ENCODE measurements around the gene TOMM22.

TOMM22 gene

GRCh38 chr22:38706901-38707195 lies 25.1 kb downstream of the TOMM22 start:
- Histone ChIP-seq H3K9me3 (ENCODE audit: control insufficient read depth in 1 of 2, low read length in 2 of 2) (no peaks in the 10 kb centered on the region), H3K36me3 (ENCODE audit: control insufficient read depth in 1 of 2, insufficient read depth in 2 of 2, low read length in 2 of 2) (peaks cover 6 to 13% of the 10 kb centered on the region in 2 donors), H3K27me3 (ENCODE audit: low read depth, low read length) (no peaks in the 10 kb centered on the region), H3K27ac (ENCODE audit: low read length) (peak overlapping the region; percentile 90), H3K4me1 (ENCODE audit: control insufficient read depth in 1 of 2, insufficient read depth in 2 of 2, low read length in 2 of 2) (peaks cover 19 to 23% of the 10 kb centered on the region in 2 donors), H3K4me3 (ENCODE audit: low read depth in 1 of 2, low read length in 2 of 2) (peak overlapping the region; percentile 79 to 90)

- Histone ChIP-seq H3K9me3 (ENCODE audit: control insufficient read depth in 1 of 2, low read length in 2 of 2) (no peaks in the 10 kb centered on the region), H3K4me3 (ENCODE audit: low read depth in 1 of 2, low read length in 2 of 2) (peak overlapping the region; percentile 79 to 90), H3K27ac (ENCODE audit: low read length) (peak overlapping the region; percentile 90), H3K36me3 (ENCODE audit: control insufficient read depth in 1 of 2, insufficient read depth in 2 of 2, low read length in 2 of 2) (peaks cover 6 to 13% of the 10 kb centered on the region in 2 donors), H3K27me3 (ENCODE audit: low read depth, low read length) (no peaks in the 10 kb centered on the region), H3K4me1 (ENCODE audit: control insufficient read depth in 1 of 2, insufficient read depth in 2 of 2, low read length in 2 of 2) (peaks cover 19 to 23% of the 10 kb centered on the region in 2 donors)
Observed at GRCh38 chr22:38707346-38707745, 25.6 kb downstream of the TOMM22 start.

GRCh38 chr22:38707984-38708383 lies 26.2 kb downstream of the TOMM22 start:
- Histone ChIP-seq H3K9me3 (ENCODE audit: control insufficient read depth in 1 of 2, low read length in 2 of 2) (no peaks in the 10 kb centered on the region), H3K4me3 (ENCODE audit: low read depth in 1 of 2, low read length in 2 of 2) (peak overlapping the region in 1 of 2 donors; percentile 90), H3K36me3 (ENCODE audit: control insufficient read depth in 1 of 2, insufficient read depth in 2 of 2, low read length in 2 of 2) (peaks cover 6 to 13% of the 10 kb centered on the region in 2 donors), H3K27me3 (ENCODE audit: low read depth, low read length) (no peaks in the 10 kb centered on the region), H3K27ac (ENCODE audit: low read length) (no peak overlapping the region), H3K4me1 (ENCODE audit: control insufficient read depth in 1 of 2, insufficient read depth in 2 of 2, low read length in 2 of 2) (peaks cover 19 to 29% of the 10 kb centered on the region in 2 donors)

DNA sequence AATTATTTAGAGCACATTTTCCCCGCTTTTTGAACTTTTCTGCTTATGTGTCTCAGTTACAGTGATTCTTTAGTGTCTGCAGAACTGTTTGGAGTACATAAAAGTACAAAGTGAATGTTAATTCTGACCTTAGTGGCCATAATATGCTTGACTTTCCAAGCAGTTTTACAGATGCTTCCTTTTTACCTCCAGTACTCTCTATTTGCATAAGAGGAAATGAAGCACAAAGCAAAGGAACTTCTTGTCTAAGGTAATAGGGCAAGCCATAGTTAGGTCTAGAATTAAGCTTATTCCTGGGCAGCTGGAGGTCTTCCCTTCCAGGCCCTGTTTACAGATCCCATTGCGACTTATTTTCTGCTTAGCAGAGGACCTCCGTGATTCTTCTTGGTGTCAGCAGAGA lies 27.5 kb downstream of the TOMM22 start:
- Histone ChIP-seq H3K4me1 (ENCODE audit: control insufficient read depth in 1 of 2, insufficient read depth in 2 of 2, low read length in 2 of 2) (peaks cover 19 to 38% of the 10 kb centered on the region in 2 donors), H3K27me3 (ENCODE audit: low read depth, low read length) (no peaks in the 10 kb centered on the region), H3K36me3 (ENCODE audit: control insufficient read depth in 1 of 2, insufficient read depth in 2 of 2, low read length in 2 of 2) (peaks cover 6 to 13% of the 10 kb centered on the region in 2 donors), H3K4me3 (ENCODE audit: low read depth in 1 of 2, low read length in 2 of 2) (no peak overlapping the region), H3K9me3 (ENCODE audit: control insufficient read depth in 1 of 2, low read length in 2 of 2) (no peaks in the 10 kb centered on the region), H3K27ac (ENCODE audit: low read length) (no peak overlapping the region)

DNA sequence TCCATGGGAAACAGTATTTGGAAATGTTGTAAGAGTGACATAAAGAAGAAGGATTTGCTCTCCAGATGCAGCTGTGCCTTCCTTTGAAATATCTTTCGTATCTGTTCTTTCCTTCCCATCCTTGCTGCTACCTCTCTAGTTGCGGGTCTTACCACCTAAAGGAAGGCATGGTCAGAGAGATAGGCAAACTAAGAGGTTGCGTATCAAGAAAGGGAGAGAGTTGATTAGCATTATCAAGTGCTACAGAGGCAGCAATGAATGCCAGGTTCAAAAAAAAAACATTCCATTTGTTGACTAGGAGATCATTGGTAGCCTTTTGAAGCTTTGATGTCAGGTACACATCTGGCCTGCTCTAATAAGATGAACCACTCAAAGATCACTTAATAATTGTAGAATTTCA lies 28.6 kb downstream of the TOMM22 start:
- Histone ChIP-seq H3K27me3 (ENCODE audit: low read depth, low read length) (no peaks in the 10 kb centered on the region), H3K36me3 (ENCODE audit: control insufficient read depth in 1 of 2, insufficient read depth in 2 of 2, low read length in 2 of 2) (peaks cover 6 to 13% of the 10 kb centered on the region in 2 donors), H3K27ac (ENCODE audit: low read length) (no peak overlapping the region), H3K9me3 (ENCODE audit: control insufficient read depth in 1 of 2, low read length in 2 of 2) (no peaks in the 10 kb centered on the region), H3K4me1 (ENCODE audit: control insufficient read depth in 1 of 2, insufficient read depth in 2 of 2, low read length in 2 of 2) (peaks cover 15 to 38% of the 10 kb centered on the region in 2 donors), H3K4me3 (ENCODE audit: low read depth in 1 of 2, low read length in 2 of 2) (no peak overlapping the region)

DNA sequence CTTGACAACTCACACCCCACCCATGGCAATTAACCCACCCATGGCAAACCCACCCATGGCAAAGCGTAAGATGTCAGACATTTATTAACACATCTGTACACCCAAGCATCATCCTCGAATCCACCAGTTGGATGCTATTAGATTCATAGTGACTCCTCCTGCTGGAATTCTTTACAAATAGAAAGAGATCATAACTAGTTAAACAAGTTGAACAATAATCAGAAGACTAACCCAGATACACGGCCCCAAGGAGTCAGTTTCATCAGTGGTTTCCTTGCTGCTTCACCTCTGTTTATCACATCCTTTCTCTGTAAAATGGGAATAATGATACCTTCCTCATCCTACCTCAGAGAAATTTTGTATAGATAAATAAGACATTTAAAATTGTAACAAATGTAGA lies 29.1 kb downstream of the TOMM22 start:
- H3K36me3 ChIP-seq (ENCODE audit: control insufficient read depth in 1 of 2, insufficient read depth in 2 of 2, low read length in 2 of 2): peaks cover 6 to 15% of the 10 kb centered on the region in 2 donors
- no peaks in the 10 kb centered on the region for H3K27me3 ChIP-seq (ENCODE audit: low read depth, low read length)
- no peak overlapping the region for H3K4me3 ChIP-seq (ENCODE audit: low read depth in 1 of 2, low read length in 2 of 2)
- no peaks in the 10 kb centered on the region for H3K9me3 ChIP-seq (ENCODE audit: control insufficient read depth in 1 of 2, low read length in 2 of 2)
- peaks cover 15 to 42% of the 10 kb centered on the region in 2 donors for H3K4me1 ChIP-seq (ENCODE audit: control insufficient read depth in 1 of 2, insufficient read depth in 2 of 2, low read length in 2 of 2)
- H3K27ac ChIP-seq (ENCODE audit: low read length): no peak overlapping the region

DNA sequence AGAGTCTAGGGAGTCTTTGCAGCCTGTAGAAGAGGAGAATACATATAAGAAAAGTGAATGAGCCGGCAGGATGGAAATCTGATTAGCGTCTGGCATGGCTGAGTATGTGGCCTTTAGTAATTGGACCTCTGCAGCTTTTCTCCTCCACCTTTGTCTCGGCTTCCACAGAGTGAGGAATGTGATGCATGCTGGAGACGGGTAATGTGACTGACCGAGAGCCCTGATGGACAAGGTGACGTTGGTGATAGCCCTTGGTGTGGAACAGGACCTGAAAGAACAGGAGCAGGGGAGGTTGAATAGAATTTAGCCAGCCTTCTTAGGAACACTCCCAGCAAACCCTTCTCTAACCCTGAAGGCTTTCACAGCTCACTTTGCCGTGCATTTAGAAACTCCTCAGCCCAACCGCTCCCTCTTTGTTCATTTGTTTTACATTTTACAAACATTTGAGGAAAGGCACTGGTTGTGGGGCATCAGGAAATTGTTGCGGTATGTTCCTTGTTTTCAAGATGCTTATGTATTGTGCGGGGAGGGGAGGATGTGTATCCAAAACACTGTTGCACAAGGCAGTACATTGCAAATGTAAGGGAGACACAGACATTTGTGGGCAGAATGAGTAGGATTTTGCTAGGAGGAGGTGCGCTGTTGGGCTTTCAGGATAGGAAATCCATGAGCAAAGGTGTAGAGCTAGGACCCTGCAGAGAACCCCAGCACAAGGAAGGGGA lies 30.9 kb downstream of the TOMM22 start:
- H3K27me3 ChIP-seq (ENCODE audit: low read depth, low read length): no peaks in the 10 kb centered on the region
- H3K27ac ChIP-seq (ENCODE audit: low read length): no peak overlapping the region
- no peaks in the 10 kb centered on the region for H3K9me3 ChIP-seq (ENCODE audit: control insufficient read depth in 1 of 2, low read length in 2 of 2)
- H3K4me3 ChIP-seq (ENCODE audit: low read depth in 1 of 2, low read length in 2 of 2): no peak overlapping the region
- H3K4me1 ChIP-seq (ENCODE audit: control insufficient read depth in 1 of 2, insufficient read depth in 2 of 2, low read length in 2 of 2): peaks cover 9 to 33% of the 10 kb centered on the region in 2 donors
- peaks cover 24 to 33% of the 10 kb centered on the region in 2 donors for H3K36me3 ChIP-seq (ENCODE audit: control insufficient read depth in 1 of 2, insufficient read depth in 2 of 2, low read length in 2 of 2)

DNA sequence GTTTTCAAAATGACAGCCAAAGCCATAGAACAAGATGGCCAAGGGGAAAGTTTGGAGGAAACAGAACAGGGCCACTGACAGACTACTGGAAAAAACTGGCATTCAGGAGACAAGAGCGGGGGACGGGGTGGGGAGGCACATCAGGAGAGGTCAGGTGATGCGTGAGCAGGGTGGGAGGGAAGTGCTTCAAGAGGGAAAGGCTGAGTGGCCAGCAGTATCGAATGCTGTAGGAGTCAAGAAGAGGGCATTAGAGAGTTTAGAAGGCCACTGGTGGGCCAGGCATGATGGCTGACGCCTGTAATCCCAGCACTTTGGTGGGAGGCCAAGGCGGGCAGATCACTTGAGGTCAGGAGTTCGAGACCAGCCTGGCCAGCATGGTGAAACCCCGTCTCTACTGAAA lies 32.2 kb downstream of the TOMM22 start:
- no peak overlapping the region for H3K4me3 ChIP-seq (ENCODE audit: low read depth in 1 of 2, low read length in 2 of 2)
- no peak overlapping the region for H3K27ac ChIP-seq (ENCODE audit: low read length)
- peaks cover 0 to 35% of the 10 kb centered on the region in 2 donors for H3K4me1 ChIP-seq (ENCODE audit: control insufficient read depth in 1 of 2, insufficient read depth in 2 of 2, low read length in 2 of 2)
- H3K9me3 ChIP-seq (ENCODE audit: control insufficient read depth in 1 of 2, low read length in 2 of 2): no peaks in the 10 kb centered on the region
- peaks cover 28 to 38% of the 10 kb centered on the region in 2 donors for H3K36me3 ChIP-seq (ENCODE audit: control insufficient read depth in 1 of 2, insufficient read depth in 2 of 2, low read length in 2 of 2)
- no peaks in the 10 kb centered on the region for H3K27me3 ChIP-seq (ENCODE audit: low read depth, low read length)

DNA sequence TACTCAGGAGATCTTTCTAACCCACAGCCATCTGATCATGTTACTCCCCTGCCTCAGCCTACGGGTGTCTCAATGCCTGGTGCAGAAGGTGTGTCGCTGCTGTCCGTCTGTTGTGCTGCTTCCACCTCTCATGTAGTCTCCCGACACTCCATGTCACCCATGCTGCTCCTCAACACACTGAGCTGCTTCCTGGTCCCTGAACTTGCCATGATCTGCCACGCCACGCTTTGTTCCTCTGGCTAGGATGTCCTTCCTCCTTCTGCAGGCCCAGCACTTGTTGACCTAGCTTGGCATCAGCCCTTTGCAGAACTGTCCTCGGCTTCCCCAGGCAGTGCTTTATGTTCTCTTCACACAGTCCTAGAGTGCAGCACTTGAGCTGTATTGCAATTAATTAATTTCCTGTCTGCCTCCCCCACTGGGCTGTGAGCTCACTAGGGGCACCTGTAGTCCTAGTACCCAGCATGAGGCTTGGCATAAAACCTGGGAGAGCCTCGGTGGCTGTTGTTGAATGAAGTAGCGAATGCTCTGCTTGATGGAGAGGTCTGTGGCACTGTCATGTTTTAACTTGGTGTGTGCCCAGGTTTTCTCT lies 33.5 kb downstream of the TOMM22 start:
- Histone ChIP-seq H3K4me3 (ENCODE audit: low read depth in 1 of 2, low read length in 2 of 2) (no peak overlapping the region), H3K27ac (ENCODE audit: low read length) (no peak overlapping the region), H3K36me3 (ENCODE audit: control insufficient read depth in 1 of 2, insufficient read depth in 2 of 2, low read length in 2 of 2) (peaks cover 26 to 28% of the 10 kb centered on the region in 2 donors), H3K27me3 (ENCODE audit: low read depth, low read length) (no peaks in the 10 kb centered on the region), H3K9me3 (ENCODE audit: control insufficient read depth in 1 of 2, low read length in 2 of 2) (no peaks in the 10 kb centered on the region), H3K4me1 (ENCODE audit: control insufficient read depth in 1 of 2, insufficient read depth in 2 of 2, low read length in 2 of 2) (peaks cover 0 to 35% of the 10 kb centered on the region in 2 donors)

- peaks cover 28 to 30% of the 10 kb centered on the region in 2 donors for H3K36me3 ChIP-seq (ENCODE audit: control insufficient read depth in 1 of 2, insufficient read depth in 2 of 2, low read length in 2 of 2)
Observed at GRCh38 chr22:38715852-38716251, 34.1 kb downstream of the TOMM22 start.

GRCh38 chr22:38716271-38716670 lies 34.5 kb downstream of the TOMM22 start:
- Histone ChIP-seq H3K27ac (ENCODE audit: low read length) (no peak overlapping the region), H3K36me3 (ENCODE audit: control insufficient read depth in 1 of 2, insufficient read depth in 2 of 2, low read length in 2 of 2) (peaks cover 30 to 33% of the 10 kb centered on the region in 2 donors), H3K4me1 (ENCODE audit: control insufficient read depth in 1 of 2, insufficient read depth in 2 of 2, low read length in 2 of 2) (peaks cover 0 to 35% of the 10 kb centered on the region in 2 donors), H3K9me3 (ENCODE audit: control insufficient read depth in 1 of 2, low read length in 2 of 2) (no peaks in the 10 kb centered on the region), H3K4me3 (ENCODE audit: low read depth in 1 of 2, low read length in 2 of 2) (no peak overlapping the region), H3K27me3 (ENCODE audit: low read depth, low read length) (no peaks in the 10 kb centered on the region)

More at GRCh38 chr22:38715852-38716251, 34.1 kb downstream of the TOMM22 start:
- no peak overlapping the region for H3K27ac ChIP-seq (ENCODE audit: low read length)
- H3K4me1 ChIP-seq (ENCODE audit: control insufficient read depth in 1 of 2, insufficient read depth in 2 of 2, low read length in 2 of 2): peaks cover 0 to 35% of the 10 kb centered on the region in 2 donors
- no peaks in the 10 kb centered on the region for H3K27me3 ChIP-seq (ENCODE audit: low read depth, low read length)
- H3K9me3 ChIP-seq (ENCODE audit: control insufficient read depth in 1 of 2, low read length in 2 of 2): no peaks in the 10 kb centered on the region
- H3K4me3 ChIP-seq (ENCODE audit: low read depth in 1 of 2, low read length in 2 of 2): no peak overlapping the region

Measured in muscle layer of duodenum (tissue), 2 donors.